ENCODE measurements around the gene GLP1R. TPM values are rescaled to one million over a fixed set of nuclear protein-coding genes. Genes with fewer than 3 reads are reported as not detected.

GLP1R gene
- total and polyA plus RNA-seq, 2 of the 13 experiments (the other 11 are each of a cell fraction or from before 2014, with no cell fraction given) = not detected

DNA sequence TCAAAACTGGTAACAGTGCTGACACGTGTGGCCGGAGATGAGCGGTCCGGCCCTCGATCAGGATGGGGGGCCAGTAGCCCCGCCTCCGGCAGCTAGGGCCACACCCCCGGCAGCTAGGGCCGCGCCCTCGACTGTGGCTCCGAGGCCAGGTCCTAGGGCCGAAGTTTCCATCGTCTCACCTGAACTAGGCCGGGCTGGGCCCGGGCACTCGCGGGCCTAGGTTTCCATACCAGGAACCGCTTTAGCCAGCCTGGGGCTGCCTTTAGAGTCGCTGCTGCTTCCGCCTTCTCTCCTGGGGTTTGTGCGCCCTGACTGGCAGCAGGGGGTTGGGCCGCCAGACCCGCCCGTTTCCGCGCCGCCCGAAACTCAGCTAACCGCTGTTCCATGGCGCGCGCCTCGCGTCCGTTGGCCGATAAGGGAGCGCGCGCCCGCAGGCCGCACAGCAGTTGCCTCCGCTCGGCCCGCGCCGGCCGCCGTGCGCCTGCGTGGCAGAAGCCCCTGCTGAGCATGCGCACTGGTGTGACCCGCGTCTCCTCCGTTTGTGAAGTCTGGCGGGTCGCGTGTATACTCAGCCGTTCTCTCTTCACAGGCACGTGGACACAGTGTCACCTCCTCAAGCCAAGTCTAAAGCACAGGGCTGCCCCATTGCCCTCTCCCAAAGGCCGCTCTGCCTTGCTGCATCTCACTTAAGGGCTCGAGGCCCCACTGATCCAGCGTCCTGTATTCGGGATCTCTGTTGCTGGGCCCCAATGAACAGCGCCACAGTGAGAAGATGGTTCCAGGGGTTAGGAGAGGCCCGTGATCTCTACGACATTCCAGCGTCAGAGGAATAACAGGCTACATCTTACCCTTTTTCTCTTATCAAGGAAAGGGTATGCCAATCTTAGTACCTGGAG is 66.4 kb downstream of the GLP1R start, which contains the start of gene SAYSD1 (continued):
- TF ChIP-seq, protein P1, sequence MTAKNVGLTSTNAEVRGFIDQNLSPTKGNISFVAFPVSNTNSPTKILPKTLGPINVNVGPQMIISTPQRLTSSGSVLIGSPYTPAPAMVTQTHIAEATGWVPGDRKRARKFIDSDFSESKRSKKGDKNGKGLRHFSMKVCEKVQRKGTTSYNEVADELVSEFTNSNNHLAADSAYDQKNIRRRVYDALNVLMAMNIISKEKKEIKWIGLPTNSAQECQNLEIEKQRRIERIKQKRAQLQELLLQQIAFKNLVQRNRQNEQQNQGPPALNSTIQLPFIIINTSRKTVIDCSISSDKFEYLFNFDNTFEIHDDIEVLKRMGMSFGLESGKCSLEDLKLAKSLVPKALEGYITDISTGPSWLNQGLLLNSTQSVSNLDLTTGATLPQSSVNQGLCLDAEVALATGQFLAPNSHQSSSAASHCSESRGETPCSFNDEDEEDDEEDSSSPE (CRISPR knock-in tag; IDR thresholded peaks at IDR 0.05) = peak; percentile 94
- TF ChIP-seq FOXA3 (CRISPR knock-in tag; IDR thresholded peaks at IDR 0.05) (no peak; the same call in 1 of the 2 replicates), KLF9 (CRISPR knock-in tag; IDR thresholded peaks at IDR 0.05; ENCODE audit: low read depth) (no peak), FOXK2 (IDR thresholded peaks at IDR 0.05) (no peak), ZNF501 (CRISPR knock-in tag; IDR thresholded peaks at IDR 0.05) (peak; percentile 98), FOXA1 (IDR thresholded peaks at IDR 0.05) (no peak), FOXA1 (CRISPR knock-in tag; IDR thresholded peaks at IDR 0.05) (peak; percentile 39; the same call in 1 of the 2 replicates), FIP1L1 (IDR thresholded peaks at IDR 0.05; ENCODE audit: borderline replicate concordance, insufficient read depth, low read depth, low read length) (peak; percentile 95), ZNF7 (CRISPR knock-in tag; IDR thresholded peaks at IDR 0.05) (no peak; the same call in 1 of the 2 replicates), ZNF713 (CRISPR knock-in tag; IDR thresholded peaks at IDR 0.05) (peak; percentile 72; the same call in 1 of the 2 replicates), ADNP (CRISPR knock-in tag; IDR thresholded peaks at IDR 0.05) (no peak), ZNF331 (CRISPR knock-in tag; IDR thresholded peaks at IDR 0.05) (peak; percentile 70), ZFP41 (CRISPR knock-in tag; IDR thresholded peaks at IDR 0.05; ENCODE audit: borderline replicate concordance) (peak; percentile 99; the same call in 1 of the 2 replicates), SIX1 (CRISPR knock-in tag; IDR thresholded peaks at IDR 0.05; ENCODE audit: borderline replicate concordance) (peak; percentile 51; the same call in 1 of the 2 replicates)
- TF ChIP-seq, protein P2, sequence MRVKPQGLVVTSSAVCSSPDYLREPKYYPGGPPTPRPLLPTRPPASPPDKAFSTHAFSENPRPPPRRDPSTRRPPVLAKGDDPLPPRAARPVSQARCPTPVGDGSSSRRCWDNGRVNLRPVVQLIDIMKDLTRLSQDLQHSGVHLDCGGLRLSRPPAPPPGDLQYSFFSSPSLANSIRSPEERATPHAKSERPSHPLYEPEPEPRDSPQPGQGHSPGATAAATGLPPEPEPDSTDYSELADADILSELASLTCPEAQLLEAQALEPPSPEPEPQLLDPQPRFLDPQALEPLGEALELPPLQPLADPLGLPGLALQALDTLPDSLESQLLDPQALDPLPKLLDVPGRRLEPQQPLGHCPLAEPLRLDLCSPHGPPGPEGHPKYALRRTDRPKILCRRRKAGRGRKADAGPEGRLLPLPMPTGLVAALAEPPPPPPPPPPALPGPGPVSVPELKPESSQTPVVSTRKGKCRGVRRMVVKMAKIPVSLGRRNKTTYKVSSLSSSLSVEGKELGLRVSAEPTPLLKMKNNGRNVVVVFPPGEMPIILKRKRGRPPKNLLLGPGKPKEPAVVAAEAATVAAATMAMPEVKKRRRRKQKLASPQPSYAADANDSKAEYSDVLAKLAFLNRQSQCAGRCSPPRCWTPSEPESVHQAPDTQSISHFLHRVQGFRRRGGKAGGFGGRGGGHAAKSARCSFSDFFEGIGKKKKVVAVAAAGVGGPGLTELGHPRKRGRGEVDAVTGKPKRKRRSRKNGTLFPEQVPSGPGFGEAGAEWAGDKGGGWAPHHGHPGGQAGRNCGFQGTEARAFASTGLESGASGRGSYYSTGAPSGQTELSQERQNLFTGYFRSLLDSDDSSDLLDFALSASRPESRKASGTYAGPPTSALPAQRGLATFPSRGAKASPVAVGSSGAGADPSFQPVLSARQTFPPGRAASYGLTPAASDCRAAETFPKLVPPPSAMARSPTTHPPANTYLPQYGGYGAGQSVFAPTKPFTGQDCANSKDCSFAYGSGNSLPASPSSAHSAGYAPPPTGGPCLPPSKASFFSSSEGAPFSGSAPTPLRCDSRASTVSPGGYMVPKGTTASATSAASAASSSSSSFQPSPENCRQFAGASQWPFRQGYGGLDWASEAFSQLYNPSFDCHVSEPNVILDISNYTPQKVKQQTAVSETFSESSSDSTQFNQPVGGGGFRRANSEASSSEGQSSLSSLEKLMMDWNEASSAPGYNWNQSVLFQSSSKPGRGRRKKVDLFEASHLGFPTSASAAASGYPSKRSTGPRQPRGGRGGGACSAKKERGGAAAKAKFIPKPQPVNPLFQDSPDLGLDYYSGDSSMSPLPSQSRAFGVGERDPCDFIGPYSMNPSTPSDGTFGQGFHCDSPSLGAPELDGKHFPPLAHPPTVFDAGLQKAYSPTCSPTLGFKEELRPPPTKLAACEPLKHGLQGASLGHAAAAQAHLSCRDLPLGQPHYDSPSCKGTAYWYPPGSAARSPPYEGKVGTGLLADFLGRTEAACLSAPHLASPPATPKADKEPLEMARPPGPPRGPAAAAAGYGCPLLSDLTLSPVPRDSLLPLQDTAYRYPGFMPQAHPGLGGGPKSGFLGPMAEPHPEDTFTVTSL (CRISPR knock-in tag; IDR thresholded peaks at IDR 0.05; ENCODE audit: borderline replicate concordance) = peak; percentile 38; the same call in 1 of the 2 replicates
- TF ChIP-seq, protein P3, sequence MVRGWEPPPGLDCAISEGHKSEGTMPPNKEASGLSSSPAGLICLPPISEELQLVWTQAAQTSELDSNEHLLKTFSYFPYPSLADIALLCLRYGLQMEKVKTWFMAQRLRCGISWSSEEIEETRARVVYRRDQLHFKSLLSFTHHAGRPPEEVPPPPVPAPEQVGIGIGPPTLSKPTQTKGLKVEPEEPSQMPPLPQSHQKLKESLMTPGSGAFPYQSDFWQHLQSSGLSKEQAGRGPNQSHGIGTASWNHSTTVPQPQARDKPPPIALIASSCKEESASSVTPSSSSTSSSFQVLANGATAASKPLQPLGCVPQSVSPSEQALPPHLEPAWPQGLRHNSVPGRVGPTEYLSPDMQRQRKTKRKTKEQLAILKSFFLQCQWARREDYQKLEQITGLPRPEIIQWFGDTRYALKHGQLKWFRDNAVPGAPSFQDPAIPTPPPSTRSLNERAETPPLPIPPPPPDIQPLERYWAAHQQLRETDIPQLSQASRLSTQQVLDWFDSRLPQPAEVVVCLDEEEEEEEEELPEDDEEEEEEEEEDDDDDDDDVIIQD (CRISPR knock-in tag; IDR thresholded peaks at IDR 0.05; ENCODE audit: low read depth) = peak; percentile 8
- TF ChIP-seq, protein P4, sequence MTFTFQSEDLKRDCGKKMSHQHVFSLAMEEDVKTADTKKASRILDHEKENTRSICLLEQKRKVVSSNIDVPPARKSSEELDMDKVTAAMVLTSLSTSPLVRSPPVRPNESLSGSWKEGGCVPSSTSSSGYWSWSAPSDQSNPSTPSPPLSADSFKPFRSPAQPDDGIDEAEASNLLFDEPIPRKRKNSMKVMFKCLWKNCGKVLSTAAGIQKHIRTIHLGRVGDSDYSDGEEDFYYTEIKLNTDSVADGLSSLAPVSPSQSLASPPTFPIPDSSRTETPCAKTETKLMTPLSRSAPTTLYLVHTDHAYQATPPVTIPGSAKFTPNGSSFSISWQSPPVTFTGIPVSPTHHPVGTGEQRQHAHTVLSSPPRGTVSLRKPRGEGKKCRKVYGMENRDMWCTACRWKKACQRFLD (CRISPR knock-in tag; IDR thresholded peaks at IDR 0.05; ENCODE audit: borderline replicate concordance) = peak; percentile 99
- TF ChIP-seq, protein P5, sequence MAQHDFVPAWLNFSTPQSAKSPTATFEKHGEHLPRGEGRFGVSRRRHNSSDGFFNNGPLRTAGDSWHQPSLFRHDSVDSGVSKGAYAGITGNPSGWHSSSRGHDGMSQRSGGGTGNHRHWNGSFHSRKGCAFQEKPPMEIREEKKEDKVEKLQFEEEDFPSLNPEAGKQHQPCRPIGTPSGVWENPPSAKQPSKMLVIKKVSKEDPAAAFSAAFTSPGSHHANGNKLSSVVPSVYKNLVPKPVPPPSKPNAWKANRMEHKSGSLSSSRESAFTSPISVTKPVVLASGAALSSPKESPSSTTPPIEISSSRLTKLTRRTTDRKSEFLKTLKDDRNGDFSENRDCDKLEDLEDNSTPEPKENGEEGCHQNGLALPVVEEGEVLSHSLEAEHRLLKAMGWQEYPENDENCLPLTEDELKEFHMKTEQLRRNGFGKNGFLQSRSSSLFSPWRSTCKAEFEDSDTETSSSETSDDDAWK (CRISPR knock-in tag; IDR thresholded peaks at IDR 0.05) = no peak
